ENCODE results near the gene ERBB2.

GRCh38 chr17:39672522-39673334 is 27.1 kb upstream of the ERBB2 start:
- TF ChIP-seq POLR2A (IDR thresholded peaks at IDR 0.05): no peak
- no peak for TF ChIP-seq CTCF (IDR thresholded peaks at IDR 0.05)
- no peak for TF ChIP-seq POLR2AphosphoS5 (IDR thresholded peaks at IDR 0.05)

Data from upper lobe of left lung (tissue), 4 donors.